Measurements from ENCODE around the gene FOXO3. TPM values are rescaled to one million over a fixed set of nuclear protein-coding genes. Genes with fewer than 3 reads are reported as not detected.
"Not testable (repeated sequence)": the region's sequence is repeated elsewhere in the genome, so short reads cannot be mapped to it uniquely, and the experiment has no call there.

Gene FOXO3
- total RNA-seq, 1 donor from 2014 or later, result 10.7 TPM

- no peak for DNase-seq (ENCODE audit: low read depth in 2 of 2)
Measured at GRCh38 chr6:108555399-108556052, 5.2 kb upstream of the FOXO3 start.

GRCh38 chr6:108556250-108556649 is 4.5 kb upstream of the FOXO3 start:
- no peak for DNase-seq (ENCODE audit: low read depth in 2 of 2)

GRCh38 chr6:108556866-108557493 is 3.7 kb upstream of the FOXO3 start:
- no peak for DNase-seq (ENCODE audit: low read depth in 2 of 2)

GRCh38 chr6:108557494-108558371 is 3.0 kb upstream of the FOXO3 start:
- peak in 1 of 2 donors; percentile 83 for DNase-seq (ENCODE audit: low read depth in 2 of 2)

- DNase-seq (ENCODE audit: low read depth in 2 of 2), result peak; percentile 98 to 100
Measured at GRCh38 chr6:108558372-108559096, 2.2 kb upstream of the FOXO3 start.

- peak; percentile 66 to 89 for DNase-seq (ENCODE audit: low read depth in 2 of 2)
Measured at GRCh38 chr6:108559097-108559883, 1.4 kb upstream of the FOXO3 start.

GRCh38 chr6:108559884-108560462 is 744 bp upstream of the FOXO3 start:
- peak; percentile 78 to 91 for DNase-seq (ENCODE audit: low read depth in 2 of 2)

GRCh38 chr6:108561309-108561647 is 561 bp downstream of the FOXO3 start:
- not testable (repeated sequence) for DNase-seq (ENCODE audit: low read depth in 2 of 2)

GRCh38 chr6:108561742-108562502 is 1.2 kb downstream of the FOXO3 start:
- peak in 1 of 2 donors; percentile 19 for DNase-seq (ENCODE audit: low read depth in 2 of 2)

GRCh38 chr6:108562503-108562993 is 1.8 kb downstream of the FOXO3 start:
- peak in 1 of 2 donors; percentile 72 for DNase-seq (ENCODE audit: low read depth in 2 of 2)

- no peak for DNase-seq (ENCODE audit: low read depth in 2 of 2)
Measured at GRCh38 chr6:108563292-108563691, 2.6 kb downstream of the FOXO3 start.

- DNase-seq (ENCODE audit: low read depth in 2 of 2), result peak in 1 of 2 donors; percentile 34
Measured at GRCh38 chr6:108564178-108564577, 3.5 kb downstream of the FOXO3 start.

GRCh38 chr6:108565091-108565766 is 4.5 kb downstream of the FOXO3 start:
- DNase-seq (ENCODE audit: low read depth in 2 of 2), result no peak

- DNase-seq (ENCODE audit: low read depth in 2 of 2), result peak; percentile 68
Measured at GRCh38 chr6:108565893-108566292, 5.2 kb downstream of the FOXO3 start.

GRCh38 chr6:108566406-108566805 is 5.7 kb downstream of the FOXO3 start:
- DNase-seq (ENCODE audit: low read depth in 2 of 2), result no peak

- DNase-seq (ENCODE audit: low read depth in 2 of 2), result no peak
Measured at GRCh38 chr6:108568101-108568500, 7.4 kb downstream of the FOXO3 start.

- no peak for DNase-seq (ENCODE audit: low read depth in 2 of 2)
Measured at GRCh38 chr6:108568551-108569305, 8.0 kb downstream of the FOXO3 start.

GRCh38 chr6:108570517-108570916 is 9.8 kb downstream of the FOXO3 start:
- no peak for DNase-seq (ENCODE audit: low read depth in 2 of 2)
